Uterus (tissue), 4 donors: ENCODE measurements around the gene MRPS6. TPM values are rescaled to one million over a fixed set of nuclear protein-coding genes. Genes with fewer than 3 reads are reported as not detected.

Source experiments
- DNase-seq, 2 donors: peaks; one replicate each; pipeline ENCODE4 v3.0.0-alpha.2; 2019 to 2020
- H3K27ac ChIP-seq, 2 donors: fragments of 200-600 bp; sonication (generic); 1 replicate in 1 of 2; 2 replicates in 1 of 2; pipeline ENCODE4 v1.5.1; 2016 to 2018
- H3K27me3 ChIP-seq, 2 donors: fragments of 200-600 bp; sonication (generic); one replicate each; pipeline ENCODE4 v1.5.1; 2018 to 2019; ENCODE audit warnings: control low read depth in 1 of 2
- H3K36me3 ChIP-seq, 2 donors: fragments of 200-600 bp; sonication (generic); one replicate each; pipeline ENCODE4 v1.5.1; 2019; ENCODE audit warnings: control low read depth in 1 of 2
- H3K4me1 ChIP-seq, 2 donors: fragments of 200-600 bp; sonication (generic); one replicate each; pipeline ENCODE4 v1.5.1; 2018 to 2019; ENCODE audit warnings: control low read depth in 1 of 2
- H3K4me3 ChIP-seq, 2 donors: fragments of 200-600 bp; sonication (generic); 1 replicate in 1 of 2; 2 replicates in 1 of 2; pipeline ENCODE4 v1.5.1; 2018 to 2019; ENCODE audit warnings: mild to moderate bottlenecking in 1 of 2
- H3K9me3 ChIP-seq, 2 donors: fragments of 200-600 bp; sonication (generic); one replicate each; pipeline ENCODE4 v1.5.1; 2019; ENCODE audit warnings: control low read depth in 1 of 2
- POLR2A ChIP-seq, 2 donors: fragments of 450-650 bp; IDR thresholded peaks; one replicate each; pipeline ENCODE4 v1.6.1; 2016; ENCODE audit warnings: antibody characterized with exemption in 2 of 2, mild to moderate bottlenecking in 1 of 2, moderate library complexity in 1 of 2
- intact Hi-C: fragments of 100-400 bp; cut with DNase I; formaldehyde crosslinking; loops from one replicate; pipeline ENCODE4 v1.15.1; 2023; ENCODE audit warnings: low total_unique reads
- total RNA-seq, 4 donors: library from RNA; depleted of rRNA in 3 of 4; stranded (reverse); fragments of >200 nt in 3 of 4; gene quantifications; one replicate each; pipeline versions ENCODE4 v1.1.0 to v1.2.4, GENCODE V29; 2014 to 2023
- TF ChIP-seq, protein P1 (sequence below), 4 experiments: fragments of 200-600 bp in 2 of 4; fragments of 450-650 bp in 2 of 4; sonication (generic) in 2 of 4; IDR thresholded peaks; one replicate each; pipeline ENCODE4 v1.5.1; 2016 to 2019; ENCODE audit warnings: antibody characterized with exemption in 4 of 4, mild to moderate bottlenecking in 2 of 4, moderate library complexity in 1 of 4
- donor health status: DM: yes; HTN: yes; CAD: no.

MRPS6 gene
- total RNA-seq, 4 donors from 2014 or later: 9.0 to 75.6 (median 33.5) TPM

- H3K36me3 ChIP-seq: no peaks in the 10 kb centered on the region
- DNase-seq: no peak
- intact Hi-C loops: no loop called here
- H3K27me3 ChIP-seq: no peaks in the 10 kb centered on the region
- no peak overlapping the region for H3K27ac ChIP-seq
- H3K9me3 ChIP-seq: no peaks in the 10 kb centered on the region
- TF ChIP-seq, protein P1, sequence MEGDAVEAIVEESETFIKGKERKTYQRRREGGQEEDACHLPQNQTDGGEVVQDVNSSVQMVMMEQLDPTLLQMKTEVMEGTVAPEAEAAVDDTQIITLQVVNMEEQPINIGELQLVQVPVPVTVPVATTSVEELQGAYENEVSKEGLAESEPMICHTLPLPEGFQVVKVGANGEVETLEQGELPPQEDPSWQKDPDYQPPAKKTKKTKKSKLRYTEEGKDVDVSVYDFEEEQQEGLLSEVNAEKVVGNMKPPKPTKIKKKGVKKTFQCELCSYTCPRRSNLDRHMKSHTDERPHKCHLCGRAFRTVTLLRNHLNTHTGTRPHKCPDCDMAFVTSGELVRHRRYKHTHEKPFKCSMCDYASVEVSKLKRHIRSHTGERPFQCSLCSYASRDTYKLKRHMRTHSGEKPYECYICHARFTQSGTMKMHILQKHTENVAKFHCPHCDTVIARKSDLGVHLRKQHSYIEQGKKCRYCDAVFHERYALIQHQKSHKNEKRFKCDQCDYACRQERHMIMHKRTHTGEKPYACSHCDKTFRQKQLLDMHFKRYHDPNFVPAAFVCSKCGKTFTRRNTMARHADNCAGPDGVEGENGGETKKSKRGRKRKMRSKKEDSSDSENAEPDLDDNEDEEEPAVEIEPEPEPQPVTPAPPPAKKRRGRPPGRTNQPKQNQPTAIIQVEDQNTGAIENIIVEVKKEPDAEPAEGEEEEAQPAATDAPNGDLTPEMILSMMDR (IDR thresholded peaks at IDR 0.05): no peak
- no peak for TF ChIP-seq POLR2A (IDR thresholded peaks at IDR 0.05)
- H3K4me1 ChIP-seq: peaks cover 12 to 27% of the 10 kb centered on the region in 2 donors
- H3K4me3 ChIP-seq: no peak overlapping the region
Observed at GRCh38 chr21:34126269-34126668, 52.9 kb downstream of the MRPS6 start.

- no peak overlapping the region for H3K4me3 ChIP-seq
- H3K9me3 ChIP-seq: no peaks in the 10 kb centered on the region
- H3K27ac ChIP-seq: no peak overlapping the region
- intact Hi-C loops: no loop called here
- peaks cover 16 to 32% of the 10 kb centered on the region in 2 donors for H3K4me1 ChIP-seq
- TF ChIP-seq, protein P1 (IDR thresholded peaks at IDR 0.05): no peak
- TF ChIP-seq POLR2A (IDR thresholded peaks at IDR 0.05): no peak
- no peak for DNase-seq
- H3K27me3 ChIP-seq: no peaks in the 10 kb centered on the region
- H3K36me3 ChIP-seq: no peaks in the 10 kb centered on the region
Observed at GRCh38 chr21:34126691-34127090, 53.3 kb downstream of the MRPS6 start.

DNA sequence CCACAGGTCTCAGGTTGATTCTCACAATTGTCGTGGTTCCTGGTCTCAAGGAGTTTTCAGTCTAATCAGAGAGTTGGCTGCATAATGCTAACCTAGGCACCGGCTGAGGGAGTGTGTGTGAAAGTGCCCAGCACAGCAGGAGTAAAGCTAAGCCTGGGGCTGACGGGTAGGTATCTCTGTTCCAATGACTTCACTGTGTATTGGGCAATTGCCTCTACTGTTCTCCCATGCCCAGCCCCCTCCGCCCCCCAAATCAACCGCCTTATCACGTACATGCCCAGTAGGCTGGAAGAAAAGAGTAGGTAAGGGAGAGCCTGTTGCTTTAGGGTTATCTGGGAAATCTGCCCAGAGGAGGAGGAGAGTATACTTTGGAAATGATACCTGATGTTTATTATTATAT, 54.7 kb downstream of the MRPS6 start:
- TF ChIP-seq POLR2A (IDR thresholded peaks at IDR 0.05): no peak
- TF ChIP-seq, protein P1 (IDR thresholded peaks at IDR 0.05): no peak
- Histone ChIP-seq H3K4me1 (peaks cover 17 to 26% of the 10 kb centered on the region in 2 donors), H3K36me3 (no peaks in the 10 kb centered on the region), H3K4me3 (no peak overlapping the region), H3K27ac (peak overlapping the region; percentile 76 to 92), H3K27me3 (no peaks in the 10 kb centered on the region), H3K9me3 (no peaks in the 10 kb centered on the region)
- peak in 1 of 2 donors; percentile 31 for DNase-seq
- intact Hi-C loops: no loop called here

- Histone ChIP-seq H3K27ac (peak overlapping the region; percentile 76 to 92), H3K4me3 (no peak overlapping the region), H3K36me3 (no peaks in the 10 kb centered on the region), H3K4me1 (peaks cover 17 to 26% of the 10 kb centered on the region in 2 donors), H3K9me3 (no peaks in the 10 kb centered on the region), H3K27me3 (no peaks in the 10 kb centered on the region)
- DNase-seq: peak in 1 of 2 donors; percentile 43
- intact Hi-C loops: no loop called here
- TF ChIP-seq POLR2A (IDR thresholded peaks at IDR 0.05): no peak
- TF ChIP-seq, protein P1 (IDR thresholded peaks at IDR 0.05): no peak
Observed at GRCh38 chr21:34128674-34129038, 55.3 kb downstream of the MRPS6 start.

GRCh38 chr21:34129039-34129891, 55.9 kb downstream of the MRPS6 start:
- Histone ChIP-seq H3K27ac (peak overlapping the region; percentile 76 to 92), H3K4me3 (peak overlapping the region in 1 of 2 donors; percentile 9), H3K4me1 (peaks cover 17 to 30% of the 10 kb centered on the region in 2 donors), H3K36me3 (no peaks in the 10 kb centered on the region), H3K9me3 (no peaks in the 10 kb centered on the region), H3K27me3 (no peaks in the 10 kb centered on the region)
- intact Hi-C loops: no loop called here
- peak; percentile 59 to 74 for DNase-seq
- TF ChIP-seq POLR2A (IDR thresholded peaks at IDR 0.05): no peak
- TF ChIP-seq, protein P1 (IDR thresholded peaks at IDR 0.05): peak; percentile 21 to 41 (median 38)
